IPS-18c (cell line): ENCODE measurements around the gene UAP1L1.

Source experiments
- H3K4me3 ChIP-seq: 2 replicates; pipeline ENCODE4 v1.7.0; 2013; ENCODE audit warnings: low read depth, mild to moderate bottlenecking, low read length, moderate library complexity; ENCODE audit not compliant: insufficient read depth
- H3K9me3 ChIP-seq: one replicate; pipeline ENCODE4 v1.6.1; 2013; ENCODE audit warnings: mild to moderate bottlenecking, low read length, moderate library complexity; ENCODE audit not compliant: control insufficient read depth, insufficient read depth

Gene UAP1L1

DNA sequence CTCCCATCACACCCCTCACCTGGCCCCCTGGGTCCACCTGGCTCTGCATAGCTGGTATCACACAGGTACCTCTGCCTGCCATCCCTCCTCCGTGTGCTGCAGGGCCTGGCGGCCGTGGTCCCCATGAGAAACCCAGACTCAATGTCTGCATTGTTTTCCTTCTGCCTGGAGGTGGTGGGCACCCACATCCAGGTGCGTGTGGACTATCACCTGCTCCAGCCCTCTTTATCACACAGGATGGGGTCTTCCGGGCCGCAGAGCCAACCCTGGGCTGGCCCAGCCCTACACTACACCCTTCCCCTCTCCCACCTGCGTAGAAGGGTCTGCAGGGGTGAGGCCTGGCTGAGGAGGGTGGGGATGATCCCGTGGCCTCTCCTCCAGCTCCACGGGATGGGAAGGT is 38.4 kb upstream of the UAP1L1 start:
- Histone ChIP-seq H3K9me3 (no peaks in the 10 kb centered on the region), H3K4me3 (no peak overlapping the region)

DNA sequence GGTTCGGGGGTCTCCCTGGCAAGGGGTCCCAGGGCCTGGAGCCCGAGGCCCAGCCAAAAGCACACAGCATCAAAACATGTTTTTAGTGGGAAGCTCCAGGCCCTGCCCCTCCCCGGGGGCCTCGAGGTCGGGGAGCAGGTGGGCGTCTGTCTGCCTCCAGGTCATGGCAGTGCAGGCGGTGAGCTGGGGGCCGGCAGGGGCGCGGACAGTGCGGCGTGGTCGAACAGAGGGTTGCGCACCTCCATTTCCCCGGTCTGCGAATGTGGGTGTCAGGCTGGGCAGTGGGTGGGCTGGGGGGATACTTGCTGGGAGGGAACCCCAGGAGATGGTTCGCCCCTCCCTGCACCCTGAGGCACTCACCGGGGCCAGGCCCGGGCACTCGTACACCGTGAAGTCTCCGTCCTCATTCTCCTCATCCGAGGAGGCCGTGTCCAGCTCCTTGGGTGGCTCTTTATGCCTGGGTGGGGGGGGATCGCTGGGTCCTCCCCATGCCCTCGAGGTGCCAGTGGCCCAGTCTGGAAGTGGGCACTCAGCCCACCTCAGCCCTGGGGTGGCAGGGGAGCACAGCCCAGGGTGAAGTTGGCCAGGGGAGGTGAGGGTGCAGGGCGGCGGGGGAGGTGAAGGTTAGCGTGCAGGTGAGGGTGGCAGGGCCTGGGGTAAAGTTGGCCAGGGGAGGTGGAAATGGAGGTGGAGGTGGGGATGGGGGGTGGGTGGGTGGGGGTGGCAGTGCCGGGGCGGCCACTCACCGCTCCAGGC is 37.5 kb upstream of the UAP1L1 start:
- no peak overlapping the region for H3K4me3 ChIP-seq
- no peaks in the 10 kb centered on the region for H3K9me3 ChIP-seq

GRCh38 chr9:137040568-137040967 is 36.7 kb upstream of the UAP1L1 start:
- H3K9me3 ChIP-seq = no peaks in the 10 kb centered on the region
- H3K4me3 ChIP-seq = no peak overlapping the region

DNA sequence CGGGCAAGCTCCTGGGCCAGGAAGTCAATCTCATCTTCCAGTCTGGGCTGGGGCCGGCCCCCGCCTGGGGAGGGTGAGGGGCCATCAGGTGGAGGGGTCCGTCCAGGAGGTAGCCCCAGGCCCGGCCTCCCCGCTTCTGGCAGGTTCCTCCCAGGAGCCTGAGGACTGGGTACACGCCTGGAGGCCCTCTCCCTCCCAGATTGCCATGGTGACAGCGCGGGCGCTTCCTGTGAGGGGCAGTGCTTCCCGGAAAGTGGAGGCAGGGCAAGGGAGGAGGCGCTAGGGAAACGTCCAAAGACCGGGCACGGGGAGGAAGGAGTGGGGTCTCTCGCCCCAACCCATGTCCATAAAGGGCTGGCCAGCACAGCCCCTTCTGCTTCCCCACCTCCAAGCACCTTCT is 36.2 kb upstream of the UAP1L1 start:
- no peak overlapping the region for H3K4me3 ChIP-seq
- no peaks in the 10 kb centered on the region for H3K9me3 ChIP-seq

DNA sequence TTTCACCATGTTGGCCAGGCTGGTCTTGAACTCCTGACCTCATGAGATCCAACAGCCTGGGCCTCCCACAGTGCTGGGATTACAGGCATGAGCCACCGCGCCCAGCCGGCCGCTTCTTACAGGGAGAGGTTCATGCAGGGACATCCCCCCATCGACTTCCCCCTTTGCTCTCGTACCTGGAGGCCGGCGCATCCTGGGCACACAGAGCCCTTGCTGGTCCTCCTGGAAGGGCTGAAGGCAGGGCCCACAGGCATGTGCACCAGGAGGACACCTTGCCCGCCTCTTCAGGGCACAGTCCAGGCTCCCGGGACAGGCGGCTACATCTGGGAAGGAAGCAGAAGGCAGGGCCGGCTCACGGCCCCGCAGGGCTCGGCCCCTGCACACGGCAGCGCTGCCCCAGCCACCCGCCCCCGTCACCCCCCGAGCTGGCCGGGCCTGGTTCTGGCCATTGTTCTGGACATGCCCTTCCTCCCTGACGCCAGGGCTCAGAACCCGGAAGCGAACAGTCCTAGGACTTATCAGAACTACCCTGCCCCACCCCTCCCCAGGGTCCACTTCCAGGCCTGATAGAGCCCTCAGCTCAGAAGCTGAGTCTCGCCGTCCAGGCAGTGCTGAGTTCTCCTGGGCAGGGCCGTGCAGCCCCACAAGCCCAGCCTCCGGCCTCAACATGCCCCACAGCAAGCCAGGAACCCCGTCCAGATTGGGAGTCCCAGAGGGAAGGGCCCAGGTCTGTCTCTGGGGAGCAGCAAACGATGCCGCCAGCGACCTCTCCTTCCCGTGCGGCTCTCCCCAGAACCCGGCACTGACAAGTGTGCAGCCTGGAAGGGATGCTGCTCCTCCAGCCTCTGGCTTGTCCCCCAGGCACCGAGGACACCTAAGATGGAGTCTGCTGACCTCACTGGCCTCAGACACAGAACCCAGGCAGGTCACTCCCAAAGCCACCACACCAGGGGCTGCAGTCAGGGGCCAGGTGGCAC is 34.3 kb upstream of the UAP1L1 start:
- no peaks in the 10 kb centered on the region for H3K9me3 ChIP-seq
- H3K4me3 ChIP-seq = no peak overlapping the region

- Histone ChIP-seq H3K9me3 (no peaks in the 10 kb centered on the region), H3K4me3 (no peak overlapping the region)
Measured at GRCh38 chr9:137044037-137044436, 33.3 kb upstream of the UAP1L1 start.

DNA sequence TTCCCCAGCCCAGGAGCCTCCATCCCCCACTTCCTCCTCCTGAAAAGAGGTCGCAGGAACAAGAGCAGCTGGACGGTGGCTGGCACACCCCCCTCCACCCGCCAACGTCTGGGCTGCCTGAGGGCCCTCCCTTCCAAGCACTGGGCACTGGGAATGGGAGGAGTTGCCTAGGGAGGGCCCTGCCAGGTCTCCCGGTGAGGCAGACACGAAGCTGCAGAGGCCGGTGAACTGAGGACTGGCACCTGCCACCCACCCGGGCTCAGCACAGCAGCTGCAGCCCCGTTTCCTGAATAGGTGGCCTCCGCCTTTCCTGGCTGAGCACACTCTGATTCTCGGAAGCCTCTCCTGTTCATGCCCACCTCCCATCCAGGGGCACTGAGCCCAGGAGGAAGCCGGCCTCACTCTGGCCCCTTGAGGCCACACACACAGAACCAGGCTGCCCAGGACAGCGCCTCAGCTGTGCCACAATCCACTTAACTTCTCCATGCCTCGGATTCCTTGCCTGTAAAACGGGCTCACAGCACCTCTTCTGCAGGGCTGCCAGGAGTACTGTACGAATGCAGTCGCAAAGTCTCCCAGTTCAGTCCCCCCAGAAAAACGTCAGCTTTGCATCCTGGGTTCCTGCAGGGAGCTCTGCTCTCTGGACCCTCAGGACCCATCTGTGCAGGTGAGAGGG is 32.7 kb upstream of the UAP1L1 start:
- no peaks in the 10 kb centered on the region for H3K9me3 ChIP-seq
- H3K4me3 ChIP-seq = peak overlapping the region; percentile 59; the same call in 1 of the 2 replicates

DNA sequence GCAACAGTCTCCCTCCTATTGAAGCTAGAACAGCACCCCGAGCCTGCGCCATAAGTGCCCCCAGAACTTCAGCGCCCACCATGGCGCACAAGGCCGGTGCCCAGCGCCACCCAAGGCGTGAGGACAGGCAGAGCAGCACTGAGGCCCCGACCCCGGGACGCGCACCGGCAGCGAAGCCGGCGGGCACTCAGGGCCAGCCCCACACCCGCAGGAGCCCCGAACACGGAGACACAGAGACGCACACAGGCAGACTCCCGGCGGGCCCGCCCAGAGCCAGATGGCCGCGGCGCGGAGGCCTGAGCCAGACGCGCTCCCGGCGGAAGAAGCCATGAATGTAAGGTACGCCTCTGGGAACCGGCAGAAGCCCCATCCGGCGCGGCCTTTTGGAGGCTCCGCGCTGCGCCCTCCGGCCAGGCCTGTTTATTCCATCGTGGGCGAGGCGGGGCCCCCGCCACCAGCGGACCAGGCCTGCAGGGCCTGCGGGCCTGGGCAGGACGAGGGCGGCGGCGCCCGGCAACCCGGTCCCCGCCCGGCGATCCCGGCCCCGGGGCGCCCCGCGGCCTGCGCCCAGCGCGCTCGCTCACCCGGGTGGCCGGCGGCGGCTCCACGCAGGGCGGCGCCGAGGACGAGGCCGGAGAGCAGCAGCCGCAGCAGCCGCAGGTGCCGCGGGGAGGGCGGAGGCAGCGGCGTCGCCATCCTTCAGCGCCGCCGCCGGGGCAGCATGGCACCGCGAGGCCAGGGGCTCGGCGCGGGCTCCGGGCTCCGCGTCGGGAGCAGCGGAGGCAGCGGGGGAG is 31.8 kb upstream of the UAP1L1 start:
- Histone ChIP-seq H3K4me3 (peak overlapping the region; percentile 59), H3K9me3 (no peaks in the 10 kb centered on the region)

GRCh38 chr9:137046088-137046787 is 31.1 kb upstream of the UAP1L1 start, which contains the start of gene NPDC1:
Gene NPDC1, minus strand, starts transcription at chr9:137046177. Its CDS starts 188 bp downstream, at chr9:137045989.
- peak within 1 kb of the TSS; percentile 59 for H3K4me3 ChIP-seq

GRCh38 chr9:137048655-137049543 is 28.4 kb upstream of the UAP1L1 start:
- peaks cover 2% of the 10 kb centered on the region for H3K9me3 ChIP-seq
- H3K4me3 ChIP-seq = no peak overlapping the region

More at GRCh38 chr9:137046088-137046787, 31.1 kb upstream of the UAP1L1 start, which contains the start of gene NPDC1:
- no peaks in the 10 kb centered on the region for H3K9me3 ChIP-seq

DNA sequence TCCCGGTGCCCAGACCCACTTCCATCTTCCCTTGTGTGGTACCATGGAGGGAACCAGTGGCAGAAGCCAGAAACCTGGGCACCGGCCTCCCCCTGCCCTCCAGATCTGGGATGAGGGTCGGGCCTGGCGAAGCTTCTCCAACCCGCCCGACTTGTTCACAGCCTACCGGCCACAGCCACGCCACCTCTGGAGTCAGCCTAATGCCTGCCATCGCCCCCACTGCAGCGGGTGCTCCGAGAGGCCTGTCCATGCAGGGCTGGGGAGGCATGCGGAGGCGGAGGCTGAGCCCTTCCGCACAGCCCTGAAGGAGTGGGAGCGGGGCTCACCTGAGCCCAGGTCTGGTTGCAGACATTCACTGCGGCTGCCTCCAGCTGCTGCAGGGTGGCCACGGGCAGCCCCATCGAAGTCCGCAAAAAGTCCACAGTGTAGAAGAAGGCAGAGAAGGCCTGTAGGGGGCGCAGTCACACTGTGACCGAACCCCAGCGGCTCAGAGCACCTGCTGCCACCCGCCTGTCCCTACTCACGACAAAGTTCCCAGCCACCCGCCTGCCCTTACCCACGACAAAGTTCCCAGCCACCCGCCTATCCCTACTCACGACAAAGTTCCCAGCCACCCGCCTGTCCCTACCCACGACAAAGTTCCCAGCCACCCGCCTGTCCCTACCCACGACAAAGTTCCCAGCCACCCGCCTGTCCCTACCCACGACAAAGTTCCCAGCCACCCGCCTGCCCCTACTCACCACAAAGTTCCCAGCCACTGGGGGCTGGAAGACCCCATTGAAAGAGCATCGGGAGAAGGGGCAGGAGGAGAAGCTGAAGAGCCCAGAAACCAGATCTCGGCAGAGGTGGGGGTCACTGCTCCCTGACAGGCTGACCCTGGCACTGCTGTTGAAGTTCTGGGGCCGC is 27.5 kb upstream of the UAP1L1 start:
- H3K9me3 ChIP-seq = peaks cover 2% of the 10 kb centered on the region

DNA sequence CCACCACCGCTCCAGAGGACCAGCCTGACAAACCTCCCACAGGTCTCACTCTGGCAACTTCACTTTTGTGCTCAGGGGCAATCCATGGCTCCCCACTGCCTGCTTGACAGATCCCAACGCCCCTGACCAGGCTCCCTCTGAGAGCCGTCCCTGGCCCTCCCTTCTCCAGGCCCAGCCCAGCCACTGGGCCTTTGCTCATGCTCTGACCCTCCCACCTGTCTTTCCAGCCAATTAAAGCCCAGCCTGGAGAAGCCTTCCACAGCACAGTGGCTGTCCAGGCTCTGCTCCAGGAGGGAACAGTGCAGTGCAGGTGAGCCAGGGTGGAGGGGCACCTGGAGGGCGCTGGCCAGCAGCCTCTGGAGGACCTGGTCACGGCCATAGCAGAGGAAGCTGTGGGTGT is 26.7 kb upstream of the UAP1L1 start:
- Histone ChIP-seq H3K9me3 (peaks cover 2% of the 10 kb centered on the region), H3K4me3 (no peak overlapping the region)

More for the DNA sequence above, 27.5 kb upstream of the UAP1L1 start:
- H3K4me3 ChIP-seq = no peak overlapping the region

DNA sequence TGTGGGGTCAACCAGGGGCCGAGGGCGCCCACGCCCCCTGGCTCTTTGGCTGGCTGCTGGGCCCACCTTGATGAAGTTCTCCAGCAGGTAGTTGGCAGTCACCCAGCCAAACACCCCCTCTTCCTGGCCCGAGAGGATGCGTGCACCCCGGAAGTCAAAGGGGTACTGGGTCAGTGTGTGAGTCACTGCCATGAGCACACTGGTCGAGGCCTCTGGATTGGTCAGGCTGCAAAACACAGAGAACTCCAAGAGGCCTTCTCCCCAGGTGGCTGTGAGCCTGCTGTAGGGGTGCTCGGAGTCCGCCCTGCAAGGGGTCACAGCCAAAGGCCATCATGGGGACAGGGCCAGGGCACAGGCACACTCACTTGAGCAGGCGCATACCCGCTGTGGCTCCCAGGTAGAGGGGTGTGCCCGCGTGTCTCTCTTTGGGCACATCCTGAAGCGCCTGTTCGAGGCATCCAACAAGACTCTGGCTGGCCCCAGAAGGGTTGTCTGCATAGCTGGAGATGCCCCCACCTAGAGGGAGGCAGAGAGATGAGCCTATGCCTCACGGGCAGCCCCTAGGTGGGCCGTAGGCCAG is 26.1 kb upstream of the UAP1L1 start:
- Histone ChIP-seq H3K9me3 (peaks cover 2% of the 10 kb centered on the region), H3K4me3 (no peak overlapping the region)

DNA sequence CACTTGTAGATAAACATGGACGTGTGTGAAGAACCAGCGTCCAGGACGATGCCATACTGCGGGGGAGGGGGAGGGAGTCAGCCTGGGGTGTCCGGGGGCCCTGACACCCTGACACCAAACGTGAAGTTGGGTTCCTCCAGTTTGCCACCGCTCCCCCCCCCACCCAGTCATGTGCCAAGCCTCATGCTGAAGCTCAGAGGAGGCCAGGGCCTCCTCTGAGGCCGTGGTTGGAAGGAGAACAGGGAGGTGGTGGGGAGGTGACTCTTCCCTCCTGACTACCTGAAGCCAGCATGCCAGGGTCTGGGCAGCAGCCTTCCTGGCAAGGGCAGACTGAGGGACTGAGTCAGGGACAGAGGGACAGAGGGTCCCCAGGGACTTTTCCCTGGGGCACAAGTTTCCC is 25.0 kb upstream of the UAP1L1 start:
- H3K9me3 ChIP-seq = peaks cover 2% of the 10 kb centered on the region
- H3K4me3 ChIP-seq = no peak overlapping the region
